Brain pericyte (primary cell): Measurements from ENCODE around the gene BACE2.
"Not testable (repeated sequence)": the region's sequence is repeated elsewhere in the genome, so short reads cannot be mapped to it uniquely, and the experiment has no call there.

Source experiments
- DNase-seq: peaks from one replicate; pipeline ENCODE4 v3.0.0-alpha.2; 2012; ENCODE audit warnings: low read depth, low spot score

Gene BACE2

DNA sequence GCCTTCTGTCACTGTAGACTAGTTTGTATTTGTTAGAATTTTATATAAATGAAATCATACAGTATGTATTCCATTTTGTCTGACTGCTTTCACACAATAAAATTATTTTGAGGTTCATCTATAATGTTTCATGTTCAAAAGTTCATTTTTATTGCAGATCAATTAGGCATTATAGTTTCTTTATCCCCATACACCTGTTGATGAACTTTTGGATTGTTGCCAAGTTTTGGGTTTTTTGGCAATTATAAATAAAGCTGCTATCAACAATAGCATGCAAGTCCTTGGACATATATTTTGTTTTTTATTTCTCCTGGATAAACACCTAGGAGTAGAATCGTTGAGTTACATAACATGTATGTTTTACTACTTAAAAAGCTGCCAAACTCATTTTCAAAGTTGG, 101.6 kb downstream of the BACE2 start:
- no peak for DNase-seq

DNA sequence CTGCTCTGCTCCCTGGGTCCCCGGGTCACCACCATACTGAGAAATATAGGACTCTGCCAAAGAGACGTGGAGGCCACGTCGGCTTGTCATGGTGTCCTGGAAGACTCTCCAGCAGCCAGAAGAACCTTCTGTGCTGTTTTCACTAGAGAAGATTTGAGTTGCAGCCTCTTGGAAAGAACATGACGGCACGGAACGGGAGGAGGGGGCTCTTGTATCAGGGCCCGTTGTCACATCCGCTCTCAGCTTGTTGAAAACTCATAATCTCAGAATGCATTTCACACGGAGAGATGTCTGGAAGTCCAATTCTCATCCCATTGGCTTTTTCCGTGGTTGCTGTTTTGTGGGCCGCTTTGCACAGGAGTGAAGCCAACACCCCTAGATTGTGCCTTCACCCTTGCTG, 109.2 kb downstream of the BACE2 start:
- DNase-seq: no peak

DNA sequence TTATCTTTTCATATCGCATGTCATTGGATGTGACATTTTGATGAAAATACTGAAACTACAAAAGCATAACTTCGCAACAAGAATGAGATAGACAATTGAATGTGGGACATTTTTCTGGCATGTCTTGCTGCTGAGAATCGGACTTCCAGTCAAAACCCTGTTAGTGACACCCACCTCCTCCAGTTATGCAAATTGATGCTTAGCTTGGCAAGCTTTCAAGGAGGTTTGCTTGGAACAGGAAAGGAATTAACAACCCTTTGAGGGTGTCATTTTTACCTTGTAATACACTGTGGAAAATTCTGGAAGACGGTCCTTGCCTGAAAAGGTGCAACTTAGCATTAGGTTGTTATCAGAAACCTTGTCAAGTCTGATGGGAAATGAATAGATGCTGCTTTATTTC, 109.9 kb downstream of the BACE2 start:
- DNase-seq: no peak

DNA sequence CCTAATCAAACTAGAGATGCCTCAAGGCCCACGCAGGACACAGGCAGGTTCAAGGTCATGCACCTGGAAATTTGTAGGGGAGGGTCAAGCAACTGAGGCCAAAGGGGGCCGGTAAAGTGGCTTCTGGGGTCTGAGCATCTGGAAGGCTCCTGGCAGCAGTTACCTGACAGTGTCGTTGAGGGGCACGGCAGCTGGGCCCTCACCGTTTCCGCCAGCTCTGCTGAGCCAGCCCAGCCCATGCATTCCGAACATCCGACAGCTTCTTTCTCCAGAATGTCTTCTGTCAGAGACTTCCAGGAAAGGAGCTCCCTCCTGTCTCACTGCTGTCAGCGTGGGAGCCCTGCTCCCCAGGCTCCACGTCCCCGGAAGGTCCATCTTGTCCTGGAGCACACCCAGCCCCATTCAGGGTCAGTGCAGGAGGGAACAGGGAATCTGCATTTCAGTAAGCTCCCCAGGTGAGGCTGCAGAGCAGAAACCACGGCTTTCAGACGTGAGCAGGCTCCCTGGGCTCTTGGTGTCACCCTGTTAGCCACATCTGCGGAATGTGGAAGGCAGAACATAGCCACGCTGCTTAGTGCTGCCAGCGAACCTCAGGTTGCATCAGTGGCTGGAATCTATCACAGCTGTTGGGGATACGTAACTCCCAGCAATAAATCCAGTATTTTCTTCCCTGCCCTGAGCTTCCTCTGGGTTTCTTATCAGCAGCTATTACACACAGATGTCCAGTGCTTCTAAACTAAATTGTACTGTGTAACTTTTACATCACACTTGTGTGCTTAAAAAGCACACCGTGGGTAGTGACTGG, 112.4 kb downstream of the BACE2 start:
- no peak for DNase-seq

DNA sequence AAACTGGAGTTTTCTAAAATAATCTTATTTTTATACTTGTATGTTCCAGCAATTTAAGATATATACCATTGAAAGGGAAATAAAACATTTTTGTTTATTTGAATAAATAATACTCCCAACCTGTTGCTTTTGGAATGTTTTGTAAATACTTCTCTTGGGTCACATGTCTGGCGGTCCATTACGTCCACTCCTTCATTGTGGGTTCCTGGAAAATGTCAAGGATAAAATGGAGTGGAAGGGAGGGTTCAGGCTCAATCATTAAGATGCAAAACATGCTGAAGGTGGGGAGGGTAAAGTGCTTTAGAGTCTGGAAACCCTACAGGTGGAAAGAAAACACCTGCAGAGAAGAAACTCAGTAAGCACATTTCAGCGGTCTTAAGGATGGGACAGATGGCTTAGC, 114.5 kb downstream of the BACE2 start:
- DNase-seq: no peak

DNA sequence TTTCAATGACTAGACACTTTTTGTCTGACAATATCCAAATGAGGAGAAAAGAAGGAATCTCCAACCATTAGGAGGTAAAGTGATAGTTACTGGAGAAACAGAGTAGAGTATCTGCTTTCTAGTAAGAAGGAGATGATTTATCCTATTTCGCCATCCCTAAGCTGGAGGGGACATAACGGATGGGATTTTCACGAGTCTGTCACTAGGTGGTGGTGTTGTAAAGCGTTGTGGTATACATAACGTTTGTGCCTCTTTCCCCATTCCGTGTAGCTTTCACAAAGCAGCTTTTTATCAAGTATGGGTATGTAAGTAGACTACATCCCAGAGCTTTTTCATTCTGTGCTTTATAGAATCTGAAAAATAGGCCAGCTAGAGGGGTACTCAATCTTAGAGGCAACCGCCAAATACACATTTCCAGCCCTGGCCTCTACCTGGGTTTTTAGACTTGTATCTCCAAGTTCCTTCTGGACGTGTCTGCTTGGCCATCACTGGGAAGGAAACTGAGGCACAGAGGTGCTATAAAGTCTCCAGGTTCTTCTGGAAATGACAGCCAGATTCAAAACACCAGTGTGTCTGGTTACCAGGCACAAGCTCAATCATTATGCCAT, 115.4 kb downstream of the BACE2 start:
- DNase-seq: peak; percentile 53

DNA sequence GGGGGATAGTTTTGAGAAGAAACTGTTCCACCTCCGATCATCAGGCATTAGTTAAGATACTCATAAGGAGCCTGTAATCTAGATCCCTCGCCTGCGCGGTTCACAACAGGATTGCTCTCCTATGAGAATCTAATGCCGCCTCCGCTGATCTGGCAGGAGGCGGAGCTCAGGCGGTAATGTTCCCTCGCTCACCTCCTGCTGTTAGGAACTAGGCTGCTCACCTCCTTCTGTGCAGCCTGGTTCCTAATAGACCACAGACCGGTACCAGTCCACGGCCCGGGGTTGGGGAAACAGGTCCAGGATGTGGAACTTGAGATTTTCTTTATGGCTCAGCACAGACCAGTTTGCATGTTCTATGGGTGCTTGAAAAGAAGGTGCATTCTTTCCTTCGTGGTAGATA, 121.5 kb downstream of the BACE2 start:
- no peak for DNase-seq

DNA sequence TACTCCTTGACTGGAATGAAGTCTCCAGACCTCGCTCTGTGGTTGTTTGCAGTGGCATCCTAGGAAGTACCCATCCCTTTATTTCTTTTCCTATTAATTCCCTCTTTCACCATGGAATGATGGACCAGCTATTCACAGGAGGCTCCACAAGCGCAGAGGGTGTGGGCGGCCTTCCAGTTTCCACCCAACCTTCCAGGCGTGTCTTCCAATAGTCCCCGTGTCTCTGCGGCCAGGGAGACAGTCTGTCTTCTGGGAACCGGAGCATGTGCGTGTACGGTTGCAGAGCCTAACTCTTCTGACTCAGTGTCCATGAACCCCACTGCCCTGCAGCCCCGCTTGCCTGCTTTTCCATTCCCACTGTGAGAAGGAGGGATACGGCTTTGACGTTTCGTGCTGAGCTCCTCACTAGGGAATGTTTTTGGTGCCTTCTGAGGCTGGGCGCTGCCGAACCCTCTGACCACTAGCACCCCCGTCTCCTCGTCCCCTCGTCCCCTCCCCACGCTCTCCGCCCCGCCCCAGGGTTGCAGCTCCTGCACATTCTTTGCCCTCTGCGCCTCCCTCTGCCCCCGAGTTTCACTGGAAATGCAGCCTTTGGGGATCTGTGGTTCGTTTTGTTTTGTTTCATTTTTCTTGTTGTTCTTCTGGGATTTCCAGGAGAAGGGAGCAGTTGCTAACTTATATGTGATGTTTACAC, 122.3 kb downstream of the BACE2 start:
- no peak for DNase-seq

DNA sequence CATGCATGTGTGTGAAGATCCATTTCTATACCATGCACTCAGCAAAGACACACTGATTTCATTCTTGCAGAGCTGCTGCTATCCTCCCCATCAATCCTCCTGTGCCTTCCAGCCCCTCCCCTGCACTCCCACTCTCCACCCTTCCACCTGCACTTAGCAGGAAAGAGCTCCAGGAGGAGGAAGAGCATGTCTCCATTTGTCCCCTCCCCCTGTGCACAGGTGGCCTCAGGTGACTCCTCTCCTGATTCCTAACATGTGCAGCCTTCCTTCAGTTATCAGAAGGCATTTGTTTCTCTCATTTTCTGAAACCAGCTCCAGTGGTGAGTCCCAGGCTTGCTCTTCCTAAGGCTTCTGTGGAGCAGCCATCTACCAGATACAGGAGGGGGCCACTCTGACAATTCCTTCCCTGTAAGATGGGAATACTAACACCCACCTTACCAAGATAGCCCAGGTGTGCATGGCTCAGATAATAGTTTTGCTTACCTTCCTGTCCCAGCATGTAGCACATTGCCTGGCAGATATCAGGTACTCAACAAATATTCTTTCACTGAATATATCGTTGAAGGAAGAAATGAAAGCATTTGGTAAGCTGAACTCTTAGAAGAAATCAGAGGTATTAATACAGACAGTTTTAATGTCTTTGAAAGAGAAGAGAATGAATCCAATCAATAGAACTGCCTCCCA, 126.7 kb downstream of the BACE2 start:
- no peak for DNase-seq

DNA sequence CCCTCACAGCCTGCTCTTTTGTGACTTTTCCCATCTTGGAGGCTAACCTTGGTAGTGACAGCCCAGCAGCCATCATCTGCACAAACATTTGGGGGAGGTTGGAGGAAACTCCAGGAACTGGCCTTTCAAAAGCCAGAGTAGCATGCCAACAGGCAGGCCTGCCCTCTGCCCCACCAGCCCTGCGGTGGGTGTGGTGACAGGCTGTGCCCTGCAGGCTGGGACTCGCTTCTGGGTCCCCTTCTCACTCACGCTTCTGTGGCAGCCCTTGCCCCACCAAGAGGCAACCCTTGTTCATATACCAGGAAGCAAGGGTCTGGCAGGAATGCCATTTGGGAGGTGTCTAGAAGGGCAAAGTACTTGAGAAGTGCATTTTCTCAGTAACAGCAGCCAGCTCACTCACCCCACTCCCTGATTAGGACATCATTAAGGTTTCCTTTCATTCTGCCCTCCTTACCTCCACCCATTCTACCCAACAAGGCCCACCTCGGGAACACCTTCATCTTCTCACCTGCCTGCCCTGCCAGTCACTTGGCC, 127.8 kb downstream of the BACE2 start:
- no peak for DNase-seq

DNA sequence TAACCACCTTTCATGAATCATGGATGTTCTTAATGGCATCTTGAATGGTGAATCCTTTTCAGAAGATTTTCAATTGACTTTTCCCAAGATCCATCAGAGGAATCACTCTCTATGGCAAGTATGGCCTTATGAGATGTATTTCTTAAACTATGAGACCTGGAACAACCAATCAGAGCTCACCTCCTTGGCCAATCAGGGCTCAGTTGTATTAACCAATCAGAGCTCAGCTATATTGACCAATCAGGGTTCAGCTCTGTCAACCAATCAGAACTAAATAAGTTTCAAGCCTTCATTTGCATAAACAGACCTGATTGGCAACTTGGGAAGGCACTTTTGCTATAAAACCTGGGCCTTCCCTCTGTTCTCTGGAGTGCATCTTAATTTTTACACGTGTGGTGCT, 135.0 kb downstream of the BACE2 start:
- no peak for DNase-seq

DNA sequence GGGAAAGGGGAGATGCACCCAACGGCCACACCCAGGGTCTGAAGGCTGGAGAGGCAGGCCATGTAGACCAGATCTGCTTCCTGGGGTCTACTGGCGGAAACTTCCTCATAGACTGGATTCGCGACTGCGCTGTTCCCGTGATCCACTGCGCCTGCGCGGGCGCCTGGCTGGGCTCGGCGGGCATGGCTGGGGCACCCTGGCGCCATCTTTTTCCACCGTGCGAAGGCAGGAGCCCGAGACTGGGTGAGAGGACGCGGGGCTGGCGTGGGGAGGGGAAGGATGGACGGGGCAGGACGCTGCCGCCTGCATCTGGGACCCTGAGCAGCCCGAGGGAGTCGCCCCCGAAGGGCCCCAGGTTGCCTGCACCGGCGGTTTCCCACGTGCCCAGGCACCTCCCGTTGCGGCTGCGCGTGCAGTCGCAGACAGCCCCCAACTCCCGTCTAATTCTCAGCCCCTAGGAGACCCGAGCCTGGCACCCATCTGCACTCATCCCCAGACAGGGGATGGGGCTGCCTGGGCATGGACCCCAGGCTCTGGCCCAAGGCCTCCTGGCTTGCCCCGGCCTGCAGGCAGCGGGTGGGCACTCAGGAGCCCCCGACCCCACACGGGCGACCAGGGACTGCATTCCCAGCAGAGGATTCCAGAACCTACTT, 136.2 kb downstream of the BACE2 start:
- DNase-seq: no peak

DNA sequence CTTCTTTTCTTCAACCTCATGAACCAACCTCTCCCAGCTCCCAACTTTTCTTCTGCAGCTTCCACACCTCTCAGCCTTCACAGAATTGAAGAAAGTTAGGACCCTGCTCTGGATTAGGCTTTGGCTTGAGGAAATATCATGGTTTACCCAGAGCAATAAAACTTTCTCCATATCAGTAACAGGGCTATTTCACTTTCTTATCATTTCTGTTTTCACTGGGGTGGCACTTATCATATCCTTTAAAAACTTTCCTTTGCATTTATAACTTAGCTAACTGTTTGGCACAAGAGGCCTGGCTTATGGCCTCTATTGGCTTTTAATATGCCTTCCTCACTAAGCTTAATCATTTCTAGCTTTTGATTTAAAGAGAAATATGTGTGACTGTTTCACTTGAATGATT, 139.3 kb downstream of the BACE2 start:
- no peak for DNase-seq

DNA sequence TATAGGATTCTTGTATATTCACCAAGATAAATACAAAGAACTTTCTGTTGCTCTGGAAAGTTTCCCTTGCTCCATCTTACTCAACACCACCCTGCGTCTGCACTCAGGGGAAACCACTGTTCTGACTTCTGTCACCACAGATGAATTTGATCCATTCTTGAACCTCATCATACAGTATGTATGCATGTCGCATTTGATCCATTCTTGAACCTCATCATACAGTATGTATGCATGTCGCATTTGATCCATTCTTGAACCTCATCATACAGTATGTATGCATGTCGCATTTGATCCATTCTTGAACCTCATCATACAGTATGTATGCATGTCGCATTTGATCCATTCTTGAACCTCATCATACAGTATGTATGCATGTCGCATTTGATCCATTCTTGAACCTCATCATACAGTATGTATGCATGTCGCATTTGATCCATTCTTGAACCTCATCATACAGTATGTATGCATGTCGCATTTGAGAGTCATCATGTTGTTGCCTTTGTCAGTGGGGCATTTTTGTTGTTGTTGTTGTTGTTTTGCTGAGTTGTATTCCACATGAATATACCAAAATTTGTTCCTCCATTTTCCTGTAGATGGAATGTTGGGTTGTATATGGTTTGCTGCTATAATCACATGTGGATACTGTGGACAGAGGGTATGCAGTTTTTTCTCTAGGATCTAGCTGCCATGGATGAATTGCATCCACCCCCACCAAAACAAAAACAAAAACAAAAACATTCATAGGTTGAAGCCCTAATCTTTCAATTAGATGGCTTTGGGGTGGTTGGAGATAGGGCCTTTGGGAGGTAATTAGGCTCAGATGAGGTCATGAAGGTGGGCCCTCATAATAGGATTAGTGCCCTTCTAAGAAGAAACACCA, 145.6 kb downstream of the BACE2 start:
- DNase-seq: not testable (repeated sequence)

DNA sequence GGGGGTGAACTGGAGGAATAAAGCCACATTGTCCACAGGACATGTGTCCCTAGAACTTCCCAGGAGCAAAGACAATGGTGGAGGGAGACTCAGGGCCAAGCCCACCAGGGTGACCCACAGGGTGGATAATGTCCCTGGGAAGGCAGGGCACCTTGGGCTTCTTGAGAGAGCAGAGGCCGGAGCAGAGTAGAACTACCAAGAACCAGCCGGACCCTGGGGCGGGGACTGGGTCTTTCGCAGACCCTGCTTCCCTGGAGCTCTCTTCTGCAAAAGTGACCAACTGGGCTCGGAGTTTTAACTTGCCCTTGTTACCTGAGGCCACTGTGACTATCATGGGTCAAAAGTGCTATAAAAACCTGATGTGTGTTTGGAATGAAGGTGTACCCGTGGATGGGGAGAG, 147.8 kb downstream of the BACE2 start:
- DNase-seq: no peak

DNA sequence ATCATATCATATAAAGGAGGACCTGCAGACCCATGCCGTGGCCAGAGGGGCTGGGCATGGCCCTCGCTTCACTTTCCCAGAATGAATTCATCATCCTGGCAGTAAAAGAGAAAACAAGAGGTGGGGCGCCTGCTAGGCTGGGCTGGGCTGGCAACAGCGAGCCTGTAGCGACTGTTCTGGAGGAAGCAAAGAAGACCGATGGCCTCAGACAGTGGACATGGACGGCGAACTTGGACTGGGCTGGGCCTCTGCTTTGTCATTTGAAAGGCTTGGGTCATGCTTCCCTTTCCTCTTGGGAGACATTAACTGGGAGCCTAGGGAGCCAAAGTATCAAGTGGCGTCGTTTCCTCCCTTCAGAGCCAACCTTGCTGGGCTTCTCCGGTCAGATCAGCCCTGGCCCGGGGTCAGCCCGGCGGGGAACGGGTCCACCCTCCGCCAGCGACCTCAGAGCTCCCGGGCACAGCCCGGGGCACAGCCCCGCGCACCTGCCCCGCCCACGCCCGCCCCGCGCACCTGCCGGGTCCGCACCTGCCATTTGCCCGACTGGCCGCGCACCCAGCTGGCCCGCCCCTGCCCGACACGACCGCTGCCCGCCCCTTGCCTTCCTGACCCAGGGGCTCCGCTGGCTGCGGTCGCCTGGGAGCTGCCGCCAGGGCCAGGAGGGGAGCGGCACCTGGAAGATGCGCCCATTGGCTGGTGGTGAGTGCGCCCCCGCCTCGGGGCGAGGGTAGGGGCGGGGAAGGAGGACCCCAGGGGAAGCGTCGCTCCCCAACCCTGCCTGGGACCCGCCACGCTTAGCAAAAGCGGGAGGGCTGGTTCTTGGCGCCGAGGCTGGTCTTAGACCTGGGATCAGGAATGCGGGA, 148.5 kb downstream of the BACE2 start, which contains the start of gene FAM3B:
FAM3B (plus strand) TSS at position 602 of the 863 bp plus-strand sequence; CDS start at position 681, 79 bp downstream.
- no peak for DNase-seq

DNA sequence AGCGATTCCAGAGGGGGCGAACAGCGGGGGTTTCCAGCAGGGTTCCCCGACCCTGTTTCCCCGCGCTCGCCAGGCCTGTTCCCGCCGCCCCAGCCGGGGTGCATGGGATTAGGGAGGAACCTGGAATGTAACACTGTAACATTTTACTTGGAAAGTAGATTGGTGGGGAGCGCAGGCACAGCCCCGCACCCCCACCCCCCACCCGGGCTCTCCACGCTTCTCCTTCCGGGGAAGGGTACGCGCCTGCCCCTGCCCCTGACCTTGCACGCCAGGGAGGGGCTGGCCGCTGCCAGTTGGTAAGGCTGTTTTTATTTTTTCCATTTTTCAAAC, 149.1 kb downstream of the BACE2 start:
- no peak for DNase-seq

DNA sequence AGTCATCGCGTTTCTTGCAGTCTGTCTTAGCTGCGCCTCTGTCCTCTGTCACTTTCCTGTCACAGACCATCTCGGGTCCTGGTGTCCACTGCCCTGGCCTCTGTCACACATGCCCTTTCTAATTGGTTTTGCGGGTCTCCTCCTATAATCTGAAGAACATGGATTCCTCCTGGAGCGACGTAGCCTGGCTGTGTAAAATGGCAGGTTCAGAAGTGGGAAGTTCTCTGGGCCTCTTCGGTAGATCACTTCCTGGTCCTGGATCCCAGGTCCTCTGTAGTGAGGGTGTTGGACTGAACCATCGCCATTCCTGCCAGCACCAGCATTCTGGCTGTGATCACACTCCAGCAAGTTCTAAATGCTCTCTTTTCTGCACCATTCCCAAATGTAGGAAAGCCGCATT, 149.5 kb downstream of the BACE2 start:
- DNase-seq: no peak

DNA sequence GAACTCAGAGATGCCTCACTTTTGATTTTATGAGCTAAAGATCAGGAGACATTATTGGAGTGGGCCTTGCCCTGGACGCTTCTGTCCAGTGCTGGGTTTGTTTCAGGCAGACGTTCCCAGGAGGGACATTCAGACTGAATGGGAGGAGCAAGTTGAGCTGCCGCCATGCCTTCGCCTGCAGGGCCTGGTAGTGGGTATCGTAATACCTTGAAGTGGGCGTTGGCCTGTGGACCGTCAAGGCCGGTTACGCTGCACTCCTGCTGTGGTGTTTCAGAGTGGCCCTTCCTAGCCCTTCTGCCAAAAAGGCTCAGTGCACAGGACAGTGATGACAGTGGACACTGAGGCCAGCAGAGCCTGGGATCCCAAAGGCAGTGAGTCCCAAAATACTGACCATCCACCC, 150.3 kb downstream of the BACE2 start:
- no peak for DNase-seq

DNA sequence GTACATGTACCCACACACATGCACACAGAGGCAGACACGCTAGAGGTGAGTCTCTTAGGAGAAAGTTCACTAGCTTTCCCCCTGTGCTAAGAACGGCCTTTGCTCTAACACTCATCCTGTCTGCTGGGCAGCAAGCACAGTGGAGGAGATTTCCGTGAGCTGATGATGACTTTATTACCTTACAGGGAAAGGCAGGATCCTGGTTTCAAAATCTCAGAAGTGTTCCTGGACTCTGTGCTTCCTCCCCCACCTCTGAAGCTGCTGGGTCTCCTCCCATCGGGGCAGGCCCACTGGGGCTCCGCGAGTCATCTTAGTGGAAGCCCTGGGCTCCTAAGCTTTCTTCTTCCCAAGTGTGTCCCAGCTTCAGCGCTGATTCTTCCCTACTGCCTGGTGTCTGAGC, 151.3 kb downstream of the BACE2 start:
- DNase-seq: no peak
